K562 (cell line): ENCODE data around the gene DPH2. TPM values are rescaled to one million over a fixed set of nuclear protein-coding genes. Genes with fewer than 3 reads are reported as not detected.
A peak's percentile ranks its signal among the peaks of the same experiment; 100 is the strongest.

Source experiments
- ATAC-seq: fragments of 200-7000 bp; cut with Tn5 transposase; 3 replicates; pipeline ENCODE4 v1.9.1; 2020; ENCODE audit warnings: moderate library complexity
- BruUV-seq: library from RNA; stranded (reverse); fragments of 400-500 nt; replicated peaks from 2 replicates; lab custom pipeline; 2021; lab: Mats Ljungman, UMichigan
- CTCF ChIA-PET: fragments of 300-600 bp; formaldehyde crosslinking; extraction: SDS; loops from one replicate; lab custom pipeline; 2021; ENCODE audit warnings: low intra/inter-chr PET ratio; lab: Yijun Ruan, JAX
- POLR2A ChIA-PET: fragments of 300-600, 350-650 bp; sonication (Branson Sonifier 250); formaldehyde crosslinking; extraction: SDS; loops from one replicate; lab custom pipeline; 2021; ENCODE audit warnings: antibody characterized with exemption, inconsistent platforms; lab: Yijun Ruan, JAX
- DNase-seq, 4 experiments: peaks; one replicate each; pipeline versions ENCODE4 v3.0.0 to v3.0.0-alpha.2; 2011 to 2018; ENCODE audit warnings: low spot score in 3 of 4, mixed read lengths in 3 of 4; ENCODE audit errors: extremely low read depth in 1 of 4
- FAIRE-seq: peaks from 2 replicates; lab custom pipeline; 2011; peaks lifted over from hg19 to GRCh38; lab: Jason Lieb, UNC
- H2AFZ ChIP-seq: 2 replicates; pipeline ENCODE4 v1.6.0; 2011; ENCODE audit warnings: low read depth, low read length, control low read depth, inconsistent platforms
- H3K27ac ChIP-seq: fragments of 200-600 bp; 3 replicates; pipeline ENCODE4 v1.8.0; 2011; ENCODE audit warnings: low read depth, mild to moderate bottlenecking, control low read depth, inconsistent platforms, low read length, moderate library complexity, mixed read lengths; ENCODE audit errors: extremely low read depth
- H3K27me3 ChIP-seq, 2 experiments: fragments of 300-600 bp in 1 of 2; 2 replicates in 1 of 2; 3 replicates in 1 of 2; pipeline versions ENCODE4 v1.6.0 to v1.8.0; 2011; ENCODE audit warnings: inconsistent platforms in 2 of 2, low read length in 2 of 2, mild to moderate bottlenecking in 1 of 2, mixed read lengths in 1 of 2, moderate library complexity in 1 of 2; ENCODE audit not compliant: control insufficient read depth in 2 of 2, insufficient read depth in 2 of 2
- H3K36me3 ChIP-seq: fragments of 300-600 bp; 3 replicates; pipeline ENCODE4 v1.8.0; 2011; ENCODE audit warnings: mild to moderate bottlenecking, low read length, inconsistent platforms; ENCODE audit not compliant: control insufficient read depth, insufficient read depth
- H3K4me1 ChIP-seq, 2 experiments: fragments of 200-600 bp in 1 of 2; replicated peaks in 1 of 2; 2 replicates in 1 of 2; 3 replicates in 1 of 2; pipeline versions ENCODE4 v1.5.1 to v1.8.0; 2011; ENCODE audit warnings: inconsistent platforms in 2 of 2, low read length in 2 of 2, mild to moderate bottlenecking in 1 of 2, mixed read lengths in 1 of 2, moderate library complexity in 1 of 2; ENCODE audit not compliant: control insufficient read depth in 2 of 2, insufficient read depth in 2 of 2
- H3K4me2 ChIP-seq: 2 replicates; pipeline ENCODE4 v1.6.1; 2011; ENCODE audit warnings: low read length, control low read depth, inconsistent platforms, mixed read lengths; ENCODE audit not compliant: insufficient read depth
- H3K4me3 ChIP-seq: fragments of 200-600 bp; sonication (generic), shearing (Covaris generic); 2 replicates; pipeline ENCODE4 v1.5.1; 2016; ENCODE audit warnings: control low read depth, inconsistent platforms
- H3K79me2 ChIP-seq: fragments of 200-600 bp; 3 replicates; pipeline ENCODE4 v1.8.0; 2011; ENCODE audit warnings: low read length, inconsistent platforms; ENCODE audit not compliant: control insufficient read depth, insufficient read depth
- H3K9ac ChIP-seq, 2 experiments: 2 replicates each; pipeline versions ENCODE4 v1.6.0 to v1.6.1; 2011; ENCODE audit warnings: low read depth in 2 of 2, low read length in 2 of 2, control low read depth in 1 of 2, inconsistent platforms in 1 of 2, mild to moderate bottlenecking in 1 of 2, mixed read lengths in 1 of 2; ENCODE audit not compliant: insufficient read depth in 1 of 2
- H3K9me1 ChIP-seq: one replicate; pipeline ENCODE4 v1.6.0; 2011; ENCODE audit warnings: inconsistent platforms, mild to moderate bottlenecking, low read length, moderate library complexity; ENCODE audit not compliant: control insufficient read depth, insufficient read depth
- H3K9me3 ChIP-seq: replicated peaks from 2 replicates; pipeline ENCODE4 v1.5.1; 2011; ENCODE audit warnings: low read depth, low read length, inconsistent platforms; ENCODE audit not compliant: control insufficient read depth, insufficient read depth
- H4K20me1 ChIP-seq: replicated peaks from 2 replicates; pipeline ENCODE4 v1.6.1; 2011; ENCODE audit warnings: low read length, inconsistent platforms, mixed read lengths; ENCODE audit not compliant: control insufficient read depth, insufficient read depth
- E4F1 ChIP-seq: fragments of 250-450 bp; sonication (Bioruptor Pico); IDR thresholded peaks from 2 replicates; pipeline ENCODE4 v1.5.0; 2021; ENCODE audit warnings: mild to moderate bottlenecking, borderline replicate concordance
- ELK1 ChIP-seq: sonication (generic); formaldehyde crosslinking; IDR thresholded peaks from 2 replicates; pipeline ENCODE4 v1.8.1; 2022; ENCODE audit warnings: missing genetic modification reagents
- FOXO4 ChIP-seq: fragments of 450-650 bp; formaldehyde crosslinking; IDR thresholded peaks from 2 replicates; pipeline ENCODE4 v1.4.0; 2020; ENCODE audit warnings: mild to moderate bottlenecking, moderate library complexity
- GATAD2B ChIP-seq: fragments of 450-650 bp; IDR thresholded peaks from 2 replicates; pipeline ENCODE4 v1.6.1; 2017; ENCODE audit warnings: mild to moderate bottlenecking, borderline replicate concordance
- HSF4 ChIP-seq: fragments of 250-450 bp; sonication (Bioruptor Pico); IDR thresholded peaks from 2 replicates; pipeline ENCODE4 v2.1.2; 2022; ENCODE audit warnings: mild to moderate bottlenecking, moderate library complexity, borderline replicate concordance
- KDM2B ChIP-seq: fragments of 250-450 bp; sonication (Bioruptor Pico); IDR thresholded peaks from 2 replicates; pipeline ENCODE4 v1.8.0; 2021; ENCODE audit warnings: mild to moderate bottlenecking, moderate library complexity
- POLR2AphosphoS5 ChIP-seq: IDR thresholded peaks from 2 replicates; pipeline ENCODE4 v1.6.1; 2011; ENCODE audit warnings: mild to moderate bottlenecking, low read depth, low read length, moderate library complexity; ENCODE audit not compliant: control insufficient read depth, insufficient read depth
- POLR2B ChIP-seq: fragments of 450-650 bp; IDR thresholded peaks from 2 replicates; pipeline ENCODE4 v1.6.1; 2018; ENCODE audit warnings: low read depth; ENCODE audit not compliant: partially characterized antibody
- POLR2G ChIP-seq: fragments of 200-400 bp; formaldehyde crosslinking; IDR thresholded peaks from 2 replicates; pipeline ENCODE4 v1.6.1; 2017; ENCODE audit warnings: low read depth, mild to moderate bottlenecking, antibody characterized with exemption, low read length, moderate library complexity
- PPARD ChIP-seq: fragments of 250-450 bp; sonication (Bioruptor Pico); IDR thresholded peaks from 2 replicates; pipeline ENCODE4 v1.8.0; 2022; ENCODE audit warnings: inconsistent platforms, mild to moderate bottlenecking, moderate library complexity
- PURB ChIP-seq: sonication (generic); formaldehyde crosslinking; IDR thresholded peaks from 2 replicates; pipeline ENCODE4 v1.9.0; 2021; ENCODE audit warnings: low read depth, mild to moderate bottlenecking, missing genetic modification reagents
- RBM17 ChIP-seq: fragments of 200-400 bp; formaldehyde crosslinking; IDR thresholded peaks from 2 replicates; pipeline ENCODE4 v1.6.1; 2017; ENCODE audit warnings: low read depth, mild to moderate bottlenecking, low read length, borderline replicate concordance
- RFX1 ChIP-seq: fragments of 450-650 bp; IDR thresholded peaks from 2 replicates; pipeline ENCODE4 v1.6.1; 2016; ENCODE audit warnings: mild to moderate bottlenecking, moderate library complexity
- SMAD4 ChIP-seq: fragments of 250-450 bp; sonication (Bioruptor Pico); conservative IDR thresholded peaks from 2 replicates; pipeline ENCODE4 v1.8.0; 2021; ENCODE audit warnings: inconsistent platforms, mild to moderate bottlenecking, moderate library complexity
- ZNF830 ChIP-seq: fragments of 250-450 bp; sonication (Bioruptor Pico); IDR thresholded peaks from 2 replicates; pipeline ENCODE4 v1.5.0; 2021; ENCODE audit warnings: mild to moderate bottlenecking
- WGBS: fragments of 100-300 bp; shearing (Covaris generic); methylation state at CpG from one replicate; pipeline ENCODE4 v1.1.6; 2016; ENCODE audit warnings: low coverage, mixed read lengths; ENCODE audit not compliant: insufficient coverage; ENCODE audit errors: missing lambda C conversion rate; 5-methylcytosine and 5-hydroxymethylcytosine counted together
- in situ Hi-C: fragments of 300-500 bp; cut with MboI; formaldehyde crosslinking; loops from 4 replicates; pipeline ENCODE4 v1.15.0; 2018; ENCODE audit warnings: inconsistent platforms, mixed read lengths
- intact Hi-C: fragments of 100-400 bp; cut with micrococcal nuclease; formaldehyde crosslinking; loops from 2 replicates; pipeline ENCODE4 v1.14.2; 2022
- polyA plus RNA-seq, 8 experiments: library from polyadenylated mRNA; depleted of rRNA in 4 of 8; stranded (reverse) in 5 of 8; unstranded in 3 of 8; fragments of >200 nt; fragmentation: Nextera tagmentation in 2 of 8; fragmentation: Illumina TruSeq in 1 of 8; extraction: Ambion mirVana in 2 of 8; extraction: Trizol in 1 of 8; gene quantifications; 2 replicates each; pipeline versions ENCODE4 v1.2.1 to v1.2.3, GENCODE V29; 2011 to 2014; ENCODE audit warnings: inconsistent platforms in 1 of 8, missing spikeins in 1 of 8
- total RNA-seq, 7 experiments: library from RNA; depleted of rRNA in 6 of 7; stranded (reverse); fragments of >200 nt in 6 of 7; fragmentation: Illumina TruSeq in 2 of 7; extraction: Trizol in 2 of 7; gene quantifications; 2 replicates each; pipeline versions ENCODE4 v1.2.1 to v1.2.3, GENCODE V29; 2011 to 2021; ENCODE audit warnings: low replicate concordance in 1 of 7

The DPH2 gene
- total and polyA plus RNA-seq, 9 of the 15 experiments (the other 6 are each of a cell fraction or from before 2014, with no cell fraction given) = 17.9 to 94.1 (median 68.1) TPM

GRCh38 chr1:44015206-44015605 lies 45.4 kb downstream of the DPH2 start (continued):
- no peak for TF ChIP-seq FOXO4 (CRISPR knock-in tag)
- TF ChIP-seq KDM2B (CRISPR knock-in tag) = no peak
- TF ChIP-seq POLR2B = no peak

GRCh38 chr1:44016041-44016889 lies 46.5 kb downstream of the DPH2 start:
- no peak overlapping the region for H2AFZ ChIP-seq
- H3K79me2 ChIP-seq = no peaks in the 10 kb centered on the region
- peak overlapping the region in 1 of 2 experiments; percentile 63; a peak in 2 of 4 replicates for H3K9ac ChIP-seq
- intact Hi-C loops = no loop called here
- peaks cover 6 to 40% of the 10 kb centered on the region in 2 experiments; a peak in 4 of 5 replicates for H3K4me1 ChIP-seq
- in situ Hi-C loops = no loop called here
- H3K4me3 ChIP-seq = no peak overlapping the region
- no peaks in the 10 kb centered on the region; the same call in 1 of the 2 replicates for H4K20me1 ChIP-seq
- BruUV-seq = no TSS peak
- H3K27ac ChIP-seq = no peak overlapping the region
- no peaks in the 10 kb centered on the region for H3K9me1 ChIP-seq
- POLR2A ChIA-PET = interaction anchor here (1.5 to 3.9 kb wide), 3 partner anchors 11 to 32 kb away, joined by 5 to 29 read pairs (median 6); partner anchors contain the start of gene SLC6A9
- no peak overlapping the region for H3K4me2 ChIP-seq
- no peaks in the 10 kb centered on the region for H3K9me3 ChIP-seq
- CTCF ChIA-PET = no interaction called here
- FAIRE-seq (no peak), DNase-seq (no peak), ATAC-seq (peak; percentile 3; the same call in 2 of the 3 replicates)
- WGBS = 73% methylated on average over 20 of the region's 20 CpGs
- H3K27me3 ChIP-seq = no peaks in the 10 kb centered on the region
- H3K36me3 ChIP-seq = 0 out of 3 replicates have a peak, but pooled peaks cover 7% of the 10 kb centered on the region
- TF ChIP-seq RBM17 (no peak), ZNF830 (CRISPR knock-in tag) (no peak), RFX1 (no peak), GATAD2B (no peak), SMAD4 (no peak), PPARD (no peak), POLR2AphosphoS5 (no peak), POLR2G (peak; percentile 31; the same call in 1 of the 2 replicates), ELK1 (no peak), PURB (CRISPR knock-in tag) (no peak), HSF4 (CRISPR knock-in tag) (no peak), E4F1 (CRISPR knock-in tag) (no peak)
